Astrocyte (in vitro differentiated cells and primary cell): ENCODE measurements around the gene ASAP2. TPM values are rescaled to one million over a fixed set of nuclear protein-coding genes. Genes with fewer than 3 reads are reported as not detected.

ENCODE experiments used
- DNase-seq: peaks from one replicate; pipeline ENCODE4 v3.0.0-alpha.2; 2010; ENCODE audit warnings: low read depth
- FAIRE-seq: peaks from 2 replicates; lab custom pipeline; 2011; peaks lifted over from hg19 to GRCh38; lab: Jason Lieb, UNC
- H2AFZ ChIP-seq: 2 replicates; pipeline ENCODE4 v1.6.0; 2012; ENCODE audit warnings: low read depth, low read length, inconsistent platforms
- H3K27ac ChIP-seq: 2 replicates; pipeline ENCODE4 v1.5.1; 2011; ENCODE audit warnings: low read depth, low read length, inconsistent platforms
- H3K27me3 ChIP-seq: 2 replicates; pipeline ENCODE4 v1.6.0; 2011; ENCODE audit warnings: low read length, inconsistent platforms; ENCODE audit not compliant: insufficient read depth
- H3K36me3 ChIP-seq: 2 replicates; pipeline ENCODE4 v1.5.1; 2011; ENCODE audit warnings: low read length, inconsistent platforms; ENCODE audit not compliant: insufficient read depth
- H3K4me1 ChIP-seq: 2 replicates; pipeline ENCODE4 v1.5.1; 2011; ENCODE audit warnings: low read length, inconsistent platforms; ENCODE audit not compliant: insufficient read depth
- H3K4me2 ChIP-seq: 2 replicates; pipeline ENCODE4 v1.6.0; 2012; ENCODE audit warnings: low read length, inconsistent platforms
- H3K4me3 ChIP-seq: 2 replicates; pipeline ENCODE4 v1.5.1; 2011; ENCODE audit warnings: low read depth, mild to moderate bottlenecking, low read length, inconsistent platforms; ENCODE audit not compliant: insufficient read depth
- H3K79me2 ChIP-seq: 2 replicates; pipeline ENCODE4 v1.6.0; 2012; ENCODE audit warnings: mild to moderate bottlenecking, low read length, inconsistent platforms; ENCODE audit not compliant: insufficient read depth
- H3K9ac ChIP-seq: 2 replicates; pipeline ENCODE4 v1.6.0; 2012; ENCODE audit warnings: mild to moderate bottlenecking, low read length, inconsistent platforms
- H3K9me3 ChIP-seq: 2 replicates; pipeline ENCODE4 v1.5.1; 2012; ENCODE audit warnings: low read depth, mild to moderate bottlenecking, low read length, inconsistent platforms; ENCODE audit not compliant: insufficient read depth
- H4K20me1 ChIP-seq: 2 replicates; pipeline ENCODE4 v1.6.0; 2012; ENCODE audit warnings: low read length, inconsistent platforms; ENCODE audit not compliant: insufficient read depth
- H3K27ac Mint-ChIP-seq: one replicate; pipeline ENCODE4 v1.8.0; 2021; ENCODE audit warnings: mild to moderate bottlenecking, mixed read lengths; ENCODE audit not compliant: unreplicated experiment
- H3K27me3 Mint-ChIP-seq: one replicate; pipeline ENCODE4 v1.8.0; 2021; ENCODE audit warnings: low read depth, mixed read lengths; ENCODE audit not compliant: unreplicated experiment
- H3K36me3 Mint-ChIP-seq: one replicate; pipeline ENCODE4 v1.8.0; 2021; ENCODE audit warnings: low read depth, mixed read lengths; ENCODE audit not compliant: unreplicated experiment
- H3K4me1 Mint-ChIP-seq: one replicate; pipeline ENCODE4 v1.8.0; 2021; ENCODE audit warnings: low read depth, mixed read lengths; ENCODE audit not compliant: unreplicated experiment
- H3K4me3 Mint-ChIP-seq: one replicate; pipeline ENCODE4 v1.8.0; 2021; ENCODE audit warnings: mild to moderate bottlenecking, moderate library complexity, mixed read lengths; ENCODE audit not compliant: unreplicated experiment
- H3K9me3 Mint-ChIP-seq: one replicate; pipeline ENCODE4 v1.8.0; 2021; ENCODE audit warnings: mild to moderate bottlenecking, mixed read lengths; ENCODE audit not compliant: unreplicated experiment
- EZH2 ChIP-seq: IDR thresholded peaks from 2 replicates; pipeline ENCODE4 v1.6.1; 2012; ENCODE audit warnings: mild to moderate bottlenecking, low read length, inconsistent platforms; ENCODE audit not compliant: insufficient read depth
- total RNA-seq: library from RNA; stranded (reverse); gene quantifications from 2 replicates; pipeline ENCODE4 v1.2.1, GENCODE V29; 2021
- TF ChIP-seq, protein P1 (sequence below): IDR thresholded peaks from 2 replicates; pipeline ENCODE4 v1.5.1; 2011; ENCODE audit warnings: low read depth, mild to moderate bottlenecking, inconsistent platforms, low read length, moderate library complexity; ENCODE audit not compliant: insufficient read depth

The ASAP2 gene
- total RNA-seq, 1 donor from 2014 or later: 62.6 TPM

- peaks cover 81% of the 10 kb centered on the region for H3K79me2 ChIP-seq
- peaks cover 6% of the 10 kb centered on the region for H3K36me3 ChIP-seq
- Mint-ChIP-seq H3K4me3 (no peak overlapping the region), H3K36me3 (peaks cover 4% of the 10 kb centered on the region), H3K9me3 (no peaks in the 10 kb centered on the region), H3K27me3 (no peaks in the 10 kb centered on the region), H3K4me1 (peaks cover 14% of the 10 kb centered on the region), H3K27ac (no peak overlapping the region)
- no peak overlapping the region for H3K27ac ChIP-seq
- no peak overlapping the region for H2AFZ ChIP-seq
- no peak overlapping the region for H3K4me2 ChIP-seq
- peaks cover 33% of the 10 kb centered on the region for H4K20me1 ChIP-seq
- no peaks in the 10 kb centered on the region for H3K9me3 ChIP-seq
- DNase-seq (no peak), FAIRE-seq (no peak)
- no peak overlapping the region for H3K9ac ChIP-seq
- no peaks in the 10 kb centered on the region for H3K27me3 ChIP-seq
- peaks cover 19% of the 10 kb centered on the region for H3K4me1 ChIP-seq
- no peak overlapping the region for H3K4me3 ChIP-seq
- TF ChIP-seq, protein P1, sequence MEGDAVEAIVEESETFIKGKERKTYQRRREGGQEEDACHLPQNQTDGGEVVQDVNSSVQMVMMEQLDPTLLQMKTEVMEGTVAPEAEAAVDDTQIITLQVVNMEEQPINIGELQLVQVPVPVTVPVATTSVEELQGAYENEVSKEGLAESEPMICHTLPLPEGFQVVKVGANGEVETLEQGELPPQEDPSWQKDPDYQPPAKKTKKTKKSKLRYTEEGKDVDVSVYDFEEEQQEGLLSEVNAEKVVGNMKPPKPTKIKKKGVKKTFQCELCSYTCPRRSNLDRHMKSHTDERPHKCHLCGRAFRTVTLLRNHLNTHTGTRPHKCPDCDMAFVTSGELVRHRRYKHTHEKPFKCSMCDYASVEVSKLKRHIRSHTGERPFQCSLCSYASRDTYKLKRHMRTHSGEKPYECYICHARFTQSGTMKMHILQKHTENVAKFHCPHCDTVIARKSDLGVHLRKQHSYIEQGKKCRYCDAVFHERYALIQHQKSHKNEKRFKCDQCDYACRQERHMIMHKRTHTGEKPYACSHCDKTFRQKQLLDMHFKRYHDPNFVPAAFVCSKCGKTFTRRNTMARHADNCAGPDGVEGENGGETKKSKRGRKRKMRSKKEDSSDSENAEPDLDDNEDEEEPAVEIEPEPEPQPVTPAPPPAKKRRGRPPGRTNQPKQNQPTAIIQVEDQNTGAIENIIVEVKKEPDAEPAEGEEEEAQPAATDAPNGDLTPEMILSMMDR: no peak
- TF ChIP-seq EZH2: no peak
These were observed 210.3 kb downstream of the ASAP2 start for GRCh38 chr2:9416962-9417316.

- no peak overlapping the region for H3K27ac ChIP-seq
- peaks cover 86% of the 10 kb centered on the region for H3K79me2 ChIP-seq
- no peak for DNase-seq
- no peak overlapping the region for H3K4me2 ChIP-seq
- H3K4me1 Mint-ChIP-seq: peaks cover 17% of the 10 kb centered on the region
- TF ChIP-seq, protein P1: no peak
- TF ChIP-seq EZH2: no peak
- H3K4me1 ChIP-seq: peaks cover 26% of the 10 kb centered on the region
- peaks cover 6% of the 10 kb centered on the region for H3K36me3 ChIP-seq
- H2AFZ ChIP-seq: no peak overlapping the region
- no peaks in the 10 kb centered on the region for H3K9me3 Mint-ChIP-seq
- no peaks in the 10 kb centered on the region for H3K27me3 Mint-ChIP-seq
- peaks cover 38% of the 10 kb centered on the region for H4K20me1 ChIP-seq
- H3K9ac ChIP-seq: no peak overlapping the region
- no peaks in the 10 kb centered on the region for H3K27me3 ChIP-seq
- no peaks in the 10 kb centered on the region for H3K9me3 ChIP-seq
- H3K4me3 ChIP-seq: no peak overlapping the region
- H3K4me3 Mint-ChIP-seq: no peak overlapping the region
- peaks cover 1% of the 10 kb centered on the region for H3K36me3 Mint-ChIP-seq
- no peak for FAIRE-seq
- H3K27ac Mint-ChIP-seq: no peak overlapping the region
These were observed 211.1 kb downstream of the ASAP2 start for GRCh38 chr2:9417725-9418124.

- Histone ChIP-seq H3K27ac (no peak overlapping the region), H3K27me3 (no peaks in the 10 kb centered on the region), H3K9ac (no peak overlapping the region), H3K4me1 (peaks cover 26% of the 10 kb centered on the region), H3K79me2 (peaks cover 89% of the 10 kb centered on the region), H3K36me3 (peaks cover 6% of the 10 kb centered on the region), H2AFZ (no peak overlapping the region), H4K20me1 (peaks cover 38% of the 10 kb centered on the region), H3K4me2 (no peak overlapping the region), H3K4me3 (no peak overlapping the region), H3K9me3 (no peaks in the 10 kb centered on the region)
- no peaks in the 10 kb centered on the region for H3K27me3 Mint-ChIP-seq
- TF ChIP-seq, protein P1: no peak
- TF ChIP-seq EZH2: no peak
- peaks cover 17% of the 10 kb centered on the region for H3K4me1 Mint-ChIP-seq
- FAIRE-seq (no peak), DNase-seq (no peak)
- no peak overlapping the region for H3K27ac Mint-ChIP-seq
- no peak overlapping the region for H3K4me3 Mint-ChIP-seq
- H3K9me3 Mint-ChIP-seq: no peaks in the 10 kb centered on the region
- no peaks in the 10 kb centered on the region for H3K36me3 Mint-ChIP-seq
These were observed 212.1 kb downstream of the ASAP2 start for GRCh38 chr2:9418746-9419145.
